Epithelial cell of esophagus (primary cell): ENCODE measurements around the gene SLC23A2.

Source experiments
- DNase-seq: peaks from one replicate; pipeline ENCODE4 v3.0.0; 2010; ENCODE audit warnings: low read depth
- H3K4me3 ChIP-seq: 2 replicates; pipeline ENCODE4 v1.5.1; 2011; ENCODE audit warnings: mild to moderate bottlenecking, low read length, control low read depth
- TF ChIP-seq, protein P1 (sequence below): IDR thresholded peaks from 2 replicates; pipeline ENCODE4 v1.5.1; 2011; ENCODE audit warnings: low read depth, mild to moderate bottlenecking, low read length, control low read depth, inconsistent platforms; ENCODE audit not compliant: insufficient read depth; ENCODE audit errors: missing control alignments

SLC23A2 gene

DNA sequence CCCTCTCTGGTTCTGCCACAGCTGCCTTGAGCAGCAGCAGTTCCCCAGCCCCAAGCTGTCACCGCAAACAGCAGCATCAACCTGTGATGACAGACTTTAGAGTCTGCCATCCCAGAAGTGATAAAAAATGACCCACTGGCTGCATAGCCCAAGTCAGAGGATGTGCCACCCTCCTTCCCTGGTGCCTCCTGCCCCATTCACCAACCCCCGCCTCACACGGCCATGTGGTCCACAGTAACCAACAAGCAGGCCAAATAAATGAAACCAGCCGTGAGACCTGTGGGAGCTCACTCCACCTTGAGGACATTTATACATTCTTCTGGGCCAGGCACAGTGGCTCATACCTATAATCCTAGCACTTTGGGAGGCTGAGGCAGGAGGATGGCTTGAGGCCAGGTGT lies 181.4 kb downstream of the SLC23A2 start:
- DNase-seq = no peak
- no peak overlapping the region for H3K4me3 ChIP-seq
- TF ChIP-seq, protein P1, sequence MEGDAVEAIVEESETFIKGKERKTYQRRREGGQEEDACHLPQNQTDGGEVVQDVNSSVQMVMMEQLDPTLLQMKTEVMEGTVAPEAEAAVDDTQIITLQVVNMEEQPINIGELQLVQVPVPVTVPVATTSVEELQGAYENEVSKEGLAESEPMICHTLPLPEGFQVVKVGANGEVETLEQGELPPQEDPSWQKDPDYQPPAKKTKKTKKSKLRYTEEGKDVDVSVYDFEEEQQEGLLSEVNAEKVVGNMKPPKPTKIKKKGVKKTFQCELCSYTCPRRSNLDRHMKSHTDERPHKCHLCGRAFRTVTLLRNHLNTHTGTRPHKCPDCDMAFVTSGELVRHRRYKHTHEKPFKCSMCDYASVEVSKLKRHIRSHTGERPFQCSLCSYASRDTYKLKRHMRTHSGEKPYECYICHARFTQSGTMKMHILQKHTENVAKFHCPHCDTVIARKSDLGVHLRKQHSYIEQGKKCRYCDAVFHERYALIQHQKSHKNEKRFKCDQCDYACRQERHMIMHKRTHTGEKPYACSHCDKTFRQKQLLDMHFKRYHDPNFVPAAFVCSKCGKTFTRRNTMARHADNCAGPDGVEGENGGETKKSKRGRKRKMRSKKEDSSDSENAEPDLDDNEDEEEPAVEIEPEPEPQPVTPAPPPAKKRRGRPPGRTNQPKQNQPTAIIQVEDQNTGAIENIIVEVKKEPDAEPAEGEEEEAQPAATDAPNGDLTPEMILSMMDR = no peak

DNA sequence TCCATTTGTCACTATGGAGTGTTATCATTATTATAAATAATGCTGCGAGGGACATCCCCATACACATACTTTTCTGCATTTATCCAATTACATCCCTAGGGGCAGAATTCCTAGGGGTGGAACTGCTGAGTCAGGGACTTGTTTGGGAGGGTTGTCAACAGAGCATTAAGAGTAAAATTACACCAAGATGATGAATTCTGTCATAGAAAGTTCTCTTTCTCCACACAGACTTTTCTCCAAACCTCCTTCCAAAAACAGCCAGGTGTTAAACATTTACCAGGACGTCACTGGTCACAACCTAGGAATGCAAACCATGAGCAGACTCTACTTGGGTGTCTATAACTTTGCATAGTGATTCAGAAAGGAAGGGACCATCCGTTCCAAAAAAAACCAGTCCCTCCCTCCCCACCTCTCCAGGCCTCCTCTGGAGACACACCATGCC lies 184.1 kb downstream of the SLC23A2 start:
- no peak overlapping the region for H3K4me3 ChIP-seq
- TF ChIP-seq, protein P1 = no peak
- DNase-seq = peak; percentile 41

DNA sequence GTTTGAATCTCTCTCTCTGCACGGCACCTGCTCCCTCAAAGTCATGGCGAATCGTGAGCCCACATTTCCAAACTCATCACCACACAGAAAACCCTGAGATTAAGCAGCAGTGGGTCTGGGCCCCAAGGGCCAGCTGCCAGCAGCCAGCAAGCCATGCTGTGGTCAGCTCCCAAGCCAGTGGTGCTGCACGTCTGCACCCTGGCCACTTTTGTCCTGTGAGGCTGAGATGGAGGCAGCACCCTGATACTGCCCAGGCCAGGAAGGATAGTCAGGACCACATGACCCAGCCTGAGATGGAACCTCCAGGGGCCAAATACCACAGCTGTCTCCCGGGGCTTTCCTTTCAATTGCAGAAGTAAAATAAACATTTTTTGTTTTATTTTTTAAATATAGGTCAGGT lies 185.7 kb downstream of the SLC23A2 start:
- TF ChIP-seq, protein P1 = no peak
- no peak for DNase-seq
- H3K4me3 ChIP-seq = no peak overlapping the region

DNA sequence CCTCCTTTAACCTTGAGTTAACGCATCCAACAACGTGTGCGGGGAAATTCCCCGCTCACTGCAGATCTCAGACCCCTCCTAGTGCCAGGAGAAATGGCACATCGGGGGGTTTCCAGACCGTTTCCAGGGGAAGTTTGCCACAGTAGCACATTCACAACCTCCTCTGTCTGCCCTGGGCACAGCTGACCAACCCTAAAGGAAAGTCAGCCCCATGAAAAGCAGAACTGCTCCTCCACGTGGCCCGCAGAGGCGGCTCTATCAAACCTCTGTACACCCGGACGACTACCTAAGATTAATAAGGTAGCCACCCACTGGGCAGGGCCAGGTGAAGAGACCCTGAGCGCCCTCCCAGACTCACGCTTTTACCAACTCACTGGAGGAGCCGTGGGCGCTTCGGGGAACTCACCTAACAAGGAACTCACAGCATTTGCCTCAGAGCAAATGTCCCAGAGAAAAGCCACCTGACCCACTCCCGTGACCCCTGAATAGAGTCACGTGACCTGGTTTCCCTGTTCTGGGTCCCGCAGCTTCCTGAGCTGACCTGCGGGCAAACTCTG lies 186.5 kb downstream of the SLC23A2 start:
- TF ChIP-seq, protein P1 = no peak
- no peak overlapping the region for H3K4me3 ChIP-seq
- no peak for DNase-seq

GRCh38 chr20:4813863-4814695 lies 187.2 kb downstream of the SLC23A2 start:
- no peak overlapping the region for H3K4me3 ChIP-seq
- no peak for DNase-seq
- TF ChIP-seq, protein P1 = no peak

- TF ChIP-seq, protein P1 = no peak
- no peak overlapping the region for H3K4me3 ChIP-seq
- DNase-seq = no peak
These were observed 188.0 kb downstream of the SLC23A2 start for GRCh38 chr20:4813076-4813862.
